GM12801 (cell line): Measurements from ENCODE around the gene GALNT15.

Experiments used
- CTCF ChIP-seq: IDR thresholded peaks from one replicate; pipeline ENCODE4 v1.5.1; 2011; ENCODE audit warnings: control low read depth; ENCODE audit not compliant: insufficient read length; ENCODE audit errors: extremely low read depth

Gene GALNT15

GRCh38 chr3:16203031-16203430 lies 28.6 kb downstream of the GALNT15 start:
- TF ChIP-seq CTCF = no peak

GRCh38 chr3:16203671-16204629 lies 29.5 kb downstream of the GALNT15 start:
- no peak for TF ChIP-seq CTCF

- no peak for TF ChIP-seq CTCF
Observed at GRCh38 chr3:16204751-16205150, 30.3 kb downstream of the GALNT15 start.

GRCh38 chr3:16205156-16205870 lies 30.8 kb downstream of the GALNT15 start:
- TF ChIP-seq CTCF = no peak

GRCh38 chr3:16207031-16207430 lies 32.6 kb downstream of the GALNT15 start:
- no peak for TF ChIP-seq CTCF

- TF ChIP-seq CTCF = no peak
Observed at GRCh38 chr3:16211176-16211904, 36.9 kb downstream of the GALNT15 start.

GRCh38 chr3:16214366-16214765 lies 39.9 kb downstream of the GALNT15 start:
- no peak for TF ChIP-seq CTCF
